Left kidney (tissue), 2 donors: ENCODE data around the gene ASTN2. TPM values are rescaled to one million over a fixed set of nuclear protein-coding genes. Genes with fewer than 3 reads are reported as not detected.
"Not testable (repeated sequence)": the region's sequence is repeated elsewhere in the genome, so short reads cannot be mapped to it uniquely, and the experiment has no call there.

Experiments used
- DNase-seq: peaks from one replicate; pipeline ENCODE4 v3.0.0-alpha.2; 2013
- polyA plus RNA-seq: library from polyadenylated mRNA; unstranded; fragments of 120-200 nt; gene quantifications from one replicate; pipeline ENCODE4 v1.2.1, GENCODE V29; 2013; ENCODE audit not compliant: insufficient read length

ASTN2 gene
- polyA plus RNA-seq, 1 donor: 17.2 TPM

GRCh38 chr9:116861321-116861720 is 553.5 kb downstream of the ASTN2 start:
- no peak for DNase-seq

DNA sequence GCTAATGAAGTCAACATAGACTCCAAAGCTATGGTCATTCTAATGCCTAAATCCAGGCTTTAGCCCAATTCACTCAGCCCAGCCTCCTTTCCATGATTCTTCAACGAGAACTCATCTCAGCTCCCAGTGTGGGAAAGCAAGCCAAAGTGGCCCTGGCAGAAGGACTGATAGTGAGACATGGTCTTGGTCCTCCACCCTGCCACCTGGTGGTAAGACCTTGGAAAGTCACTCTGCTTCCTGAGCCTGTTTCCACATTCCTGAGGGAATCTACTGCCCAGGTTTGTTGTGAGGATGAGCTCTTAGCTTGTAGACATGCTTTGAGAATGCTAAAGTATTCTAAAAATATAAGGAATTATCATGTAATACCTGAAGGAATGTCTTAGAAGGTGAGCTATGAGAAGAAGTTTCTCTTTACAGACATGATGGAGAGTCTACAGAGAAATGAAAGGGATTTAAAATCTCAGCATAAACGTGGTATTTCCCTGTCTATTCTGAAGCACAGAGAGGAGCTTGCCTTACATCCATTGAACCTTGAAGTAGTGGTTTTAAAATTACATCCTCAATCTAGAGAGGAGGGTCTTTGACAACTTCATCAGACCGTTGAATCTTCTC is 554.2 kb downstream of the ASTN2 start:
- DNase-seq: peak; percentile 48

- DNase-seq: no peak
These were observed 555.1 kb downstream of the ASTN2 start for GRCh38 chr9:116859763-116860162.

DNA sequence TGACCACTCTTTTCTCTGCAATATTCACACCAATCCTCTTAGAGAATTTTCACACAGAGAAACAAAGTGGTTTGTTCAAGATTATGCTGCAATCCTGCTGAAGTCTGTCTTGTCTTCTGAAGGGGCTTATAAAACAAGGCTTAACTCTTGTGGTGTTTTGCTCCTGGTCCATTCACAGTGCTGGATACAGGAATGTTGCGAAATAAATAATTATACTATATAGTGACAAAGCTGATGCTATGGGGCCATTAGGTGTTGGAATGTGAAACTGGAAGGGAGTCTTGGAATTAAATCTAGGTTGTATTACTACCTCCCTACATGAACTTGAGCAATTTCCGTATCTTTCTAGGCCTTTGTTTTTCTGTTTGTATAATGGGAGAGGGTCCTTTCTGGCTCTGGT is 557.5 kb downstream of the ASTN2 start:
- DNase-seq: no peak

- no peak for DNase-seq
These were observed 558.8 kb downstream of the ASTN2 start for GRCh38 chr9:116855881-116856662.

DNA sequence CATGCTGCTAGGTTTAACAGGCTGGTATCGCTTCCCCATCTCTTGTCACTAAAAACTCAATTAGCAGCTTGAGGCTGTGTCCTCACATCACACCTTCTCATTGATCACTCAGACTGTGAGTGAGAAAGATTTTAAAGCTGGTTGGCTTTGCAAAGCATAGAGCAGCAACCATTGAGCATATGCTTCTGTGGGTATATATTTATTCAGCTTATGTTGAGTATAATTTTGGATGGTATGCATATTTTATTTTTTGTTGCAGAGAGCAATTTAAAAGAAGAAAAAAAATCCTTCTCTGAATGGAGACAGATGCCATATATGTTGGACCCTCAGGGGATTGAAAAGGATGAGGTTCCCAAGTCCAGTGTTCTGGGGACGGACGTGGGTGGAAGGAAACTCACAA is 565.1 kb downstream of the ASTN2 start:
- no peak for DNase-seq

- DNase-seq: no peak
These were observed 570.2 kb downstream of the ASTN2 start for GRCh38 chr9:116844621-116845020.

- DNase-seq: peak; percentile 18
These were observed 570.8 kb downstream of the ASTN2 start for GRCh38 chr9:116843863-116844620.

DNA sequence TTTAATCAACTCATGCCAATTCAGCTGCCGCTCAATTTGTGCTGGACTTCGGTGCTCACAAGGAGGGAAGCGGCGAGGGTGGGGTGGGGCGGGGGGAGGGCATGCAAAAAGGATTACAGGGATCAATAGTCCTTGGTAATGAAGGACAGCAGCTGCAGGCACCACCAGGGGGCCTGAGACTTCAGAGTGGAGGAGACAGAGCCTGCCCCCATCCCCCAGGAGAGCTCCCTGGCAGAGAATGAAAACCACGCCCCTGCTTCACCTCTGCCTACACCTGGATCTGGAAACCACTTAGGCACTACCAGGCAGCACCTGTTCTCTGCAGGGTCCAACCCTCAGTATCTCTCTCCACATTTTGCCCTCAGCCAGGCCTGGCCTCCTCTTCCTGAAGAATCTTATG is 572.2 kb downstream of the ASTN2 start:
- DNase-seq: no peak

DNA sequence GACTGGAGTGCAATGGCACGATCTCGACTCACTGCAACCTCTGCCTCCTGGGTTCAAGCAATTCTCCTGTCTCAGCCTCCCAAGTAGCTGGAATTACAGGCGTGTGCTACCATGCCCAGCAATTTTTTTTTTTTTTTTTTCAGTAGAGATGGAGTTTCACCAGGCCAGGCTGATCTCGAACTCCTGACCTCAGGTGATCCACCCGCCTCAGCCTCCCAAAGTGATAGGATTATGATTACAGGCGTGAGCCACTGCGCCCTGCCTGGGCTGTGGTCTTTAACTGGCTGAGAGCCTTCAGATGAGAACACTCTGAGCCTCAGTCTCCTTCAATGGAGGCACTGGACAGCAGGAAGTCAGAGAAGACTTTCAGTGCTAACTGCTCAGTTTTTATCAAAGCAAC is 576.4 kb downstream of the ASTN2 start:
- DNase-seq: not testable (repeated sequence)

DNA sequence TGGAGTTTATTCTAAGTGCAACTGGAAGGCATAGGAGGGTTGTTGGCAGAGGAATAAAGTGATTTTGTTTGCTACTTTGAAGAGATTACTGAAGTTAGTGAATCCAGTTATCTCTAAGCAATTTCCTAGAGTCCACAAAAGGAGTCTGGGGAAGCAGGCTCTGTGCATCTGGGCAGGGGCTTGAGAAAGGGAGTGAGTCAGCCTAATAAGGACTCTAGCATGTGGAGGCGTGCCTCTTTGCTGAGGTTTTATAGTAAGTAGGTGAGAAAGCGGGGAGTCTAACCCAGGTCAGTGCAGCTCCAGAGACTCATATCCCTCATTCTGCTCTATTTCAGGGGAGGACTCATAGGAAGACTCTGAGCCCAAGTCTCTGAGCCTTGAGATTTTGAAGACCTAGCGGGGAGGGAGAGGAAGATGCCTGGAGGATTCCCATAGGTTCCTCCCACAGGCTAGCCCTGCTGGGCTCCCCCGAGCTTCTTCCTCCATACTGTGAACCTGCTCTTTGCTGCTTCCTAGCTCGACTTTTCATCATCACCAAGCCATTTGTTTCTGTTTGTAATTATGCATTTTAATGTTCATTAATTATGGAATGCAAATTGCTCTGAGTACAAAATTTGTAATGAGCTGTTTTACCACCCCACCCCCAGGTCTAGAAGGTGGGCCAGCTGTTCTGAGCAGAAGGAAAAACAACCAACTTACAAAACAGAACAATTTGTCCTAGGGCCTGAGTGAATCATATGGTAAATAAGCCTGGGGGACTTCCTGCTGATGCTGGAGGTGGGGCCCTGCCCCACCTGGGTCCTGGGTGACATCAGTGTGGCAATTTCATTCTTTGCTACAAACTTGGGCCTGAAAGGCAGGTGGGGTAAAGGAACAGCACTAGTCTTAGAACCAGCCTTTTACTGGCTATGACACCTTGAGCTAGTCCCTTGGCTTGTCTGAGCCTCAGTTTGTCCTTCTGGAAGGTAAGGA is 577.6 kb downstream of the ASTN2 start:
- no peak for DNase-seq

DNA sequence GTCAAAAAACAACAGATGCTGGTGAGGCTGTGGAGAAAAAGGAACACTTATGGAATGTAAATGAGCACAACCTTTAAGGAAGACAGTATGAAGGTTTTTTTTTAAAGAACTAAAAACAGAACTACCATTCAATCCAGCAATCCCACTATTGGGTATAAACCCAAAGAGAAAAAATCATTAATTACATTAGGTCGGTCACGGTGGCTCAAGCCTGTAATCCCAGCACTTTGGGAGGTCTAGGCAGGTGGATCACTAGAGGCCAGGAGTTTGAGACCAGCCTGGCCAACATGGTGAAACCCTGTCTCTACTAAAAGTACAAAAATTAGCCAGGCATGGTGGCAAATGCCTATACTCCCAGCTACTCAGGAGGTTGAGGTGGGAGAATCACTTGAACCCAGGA is 584.5 kb downstream of the ASTN2 start:
- not testable (repeated sequence) for DNase-seq

GRCh38 chr9:116821633-116822229 is 593.1 kb downstream of the ASTN2 start:
- no peak for DNase-seq

- DNase-seq: no peak
These were observed 595.7 kb downstream of the ASTN2 start for GRCh38 chr9:116819116-116819515.

DNA sequence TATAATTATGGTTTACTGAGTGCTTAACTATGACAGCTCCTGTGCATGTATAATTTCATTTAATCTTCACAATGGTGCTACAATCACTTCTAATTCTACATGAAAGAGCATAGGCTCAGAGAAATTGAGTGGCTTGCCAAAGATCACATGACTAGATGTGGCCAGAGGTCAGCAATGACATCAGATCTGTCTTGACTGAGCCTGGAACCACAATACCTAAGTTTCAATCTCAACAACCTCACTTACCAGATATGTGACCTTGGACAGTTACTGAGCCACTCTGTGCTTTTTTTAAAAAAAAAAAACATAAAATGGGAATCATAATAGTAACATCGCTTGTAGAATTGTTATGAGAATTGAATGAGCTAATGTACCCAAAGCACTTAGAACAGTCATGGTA is 597.1 kb downstream of the ASTN2 start:
- no peak for DNase-seq

DNA sequence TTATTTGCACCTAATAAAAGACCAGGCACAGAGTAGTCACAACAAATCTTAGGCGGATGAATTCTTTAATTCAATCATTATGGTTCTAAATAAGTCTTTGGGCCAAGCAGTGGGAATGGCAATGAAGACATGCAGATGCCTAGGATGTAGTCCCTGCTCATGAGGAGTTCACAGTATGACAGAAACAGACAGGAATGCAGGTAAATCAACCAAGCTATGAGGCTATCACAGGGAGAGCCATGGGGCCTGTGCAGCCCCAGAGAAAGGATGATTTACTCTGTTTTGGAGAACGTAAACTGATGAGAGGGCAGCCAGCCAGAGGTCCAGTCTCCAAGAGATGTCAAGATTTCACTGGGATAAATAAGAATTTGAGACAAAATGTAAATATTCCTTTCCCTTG is 598.4 kb downstream of the ASTN2 start:
- DNase-seq: no peak

DNA sequence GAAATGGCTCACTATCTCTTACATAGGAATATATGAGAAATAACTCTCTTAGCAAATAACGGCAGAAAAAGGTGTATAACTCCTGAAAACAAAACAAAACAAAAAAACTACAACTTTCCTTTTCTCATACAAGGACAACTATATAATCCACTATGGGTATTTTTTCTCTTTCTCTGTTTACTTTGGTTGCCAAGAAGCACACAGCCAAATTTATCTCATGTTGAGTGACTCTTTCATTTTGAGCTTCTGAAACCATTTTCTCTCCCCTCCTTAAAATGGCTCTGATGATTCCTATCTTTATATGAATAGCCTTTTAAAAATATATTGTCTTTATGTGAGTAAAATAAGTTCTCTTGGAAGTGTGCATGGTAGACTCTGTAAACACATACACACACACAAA is 599.0 kb downstream of the ASTN2 start:
- DNase-seq: no peak

- DNase-seq: no peak
These were observed 601.9 kb downstream of the ASTN2 start for GRCh38 chr9:116813031-116813300.

DNA sequence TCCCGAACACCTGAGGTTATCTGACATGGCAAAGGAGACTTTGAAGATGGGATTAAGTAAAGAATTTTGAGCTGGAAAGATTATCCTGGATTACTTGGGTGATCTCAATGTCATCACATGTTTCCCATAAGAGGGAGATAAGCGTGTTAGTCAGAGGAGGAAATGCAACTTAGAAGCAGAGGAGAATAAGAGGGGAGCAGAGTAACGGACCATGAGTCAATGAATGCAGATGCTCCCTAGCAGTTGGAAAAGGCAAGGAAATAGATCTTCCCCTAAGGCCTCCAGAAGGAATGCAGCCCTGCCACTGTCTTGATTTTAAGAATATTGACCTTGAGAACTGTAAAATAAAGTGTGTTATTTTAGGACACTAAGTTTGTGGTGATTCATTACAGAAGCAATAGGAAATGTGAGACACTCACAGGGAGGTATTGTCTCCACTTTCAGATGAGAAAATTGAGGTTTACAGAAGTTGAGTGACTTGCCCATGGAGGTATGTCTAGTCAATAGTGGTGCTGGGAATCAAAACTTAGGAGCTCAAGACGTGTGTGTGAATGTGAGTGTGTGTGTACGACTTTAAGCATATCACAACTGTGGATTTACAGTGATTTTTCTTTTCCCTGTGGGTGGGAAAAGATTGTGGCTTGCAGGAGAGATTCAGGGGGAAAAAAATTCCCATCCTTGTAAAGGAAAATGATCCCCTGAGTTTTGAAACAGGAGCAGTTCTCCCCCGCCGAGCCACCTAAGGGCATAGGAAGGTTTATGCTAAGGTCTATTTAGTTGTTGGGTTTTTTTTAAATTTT is 602.4 kb downstream of the ASTN2 start:
- no peak for DNase-seq

DNA sequence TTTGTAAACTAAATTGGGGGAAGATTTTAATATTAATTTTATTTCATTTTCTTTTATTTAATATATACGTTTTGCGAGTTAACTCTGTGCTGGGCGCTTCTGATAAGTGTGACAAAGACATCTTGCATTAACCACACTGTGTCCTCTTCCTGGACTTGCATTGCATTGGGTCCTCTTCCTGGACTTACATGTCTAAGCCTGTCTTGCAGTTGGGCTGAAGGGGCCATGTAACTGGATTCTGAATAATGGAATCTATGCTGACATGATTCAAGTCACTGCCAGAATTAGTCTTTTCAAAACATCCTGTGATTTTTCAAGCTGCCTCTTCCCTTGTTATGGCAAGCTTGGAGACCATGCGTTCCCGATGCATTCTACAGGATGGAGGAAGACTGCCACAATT is 605.2 kb downstream of the ASTN2 start:
- DNase-seq: no peak

GRCh38 chr9:116806075-116806474 is 608.8 kb downstream of the ASTN2 start:
- peak; percentile 70 for DNase-seq
